Measurements from ENCODE around the gene SLC13A5. TPM values are rescaled to one million over a fixed set of nuclear protein-coding genes. Genes with fewer than 3 reads are reported as not detected.

The SLC13A5 gene
- total RNA-seq, 2 experiments from 2014 or later, result not detected

GRCh38 chr17:6724009-6724408, 10.8 kb upstream of the SLC13A5 start:
- H3K27ac Mint-ChIP-seq, result no peak overlapping the region

GRCh38 chr17:6721744-6722143, 8.6 kb upstream of the SLC13A5 start:
- Mint-ChIP-seq H3K27ac (no peak overlapping the region), H3K4me3 (no peak overlapping the region), H3K9me3 (no peaks in the 10 kb centered on the region), H3K27me3 (peaks cover 79% of the 10 kb centered on the region), H3K36me3 (ENCODE audit: low read depth) (no peaks in the 10 kb centered on the region), H3K4me1 (ENCODE audit: low read depth) (no peaks in the 10 kb centered on the region)
- TF ChIP-seq CTCF (IDR thresholded peaks at IDR 0.05), result no peak
- Histone ChIP-seq H3K4me3 (ENCODE audit: low read length) (no peak overlapping the region), H3K9me3 (ENCODE audit: control insufficient read depth in 1 of 2, insufficient read depth in 1 of 2, low read length in 2 of 2) (no peaks in the 10 kb centered on the region), H3K27me3 (ENCODE audit: control insufficient read depth in 1 of 2, insufficient read depth in 2 of 2, low read length in 2 of 2) (peaks cover 10 to 12% of the 10 kb centered on the region in 2 experiments), H3K27ac (ENCODE audit: low read depth in 1 of 2, low read length in 2 of 2) (no peak overlapping the region), H3K4me1 (ENCODE audit: insufficient read depth, low read length) (no peaks in the 10 kb centered on the region), H3K36me3 (ENCODE audit: insufficient read depth, low read length) (no peaks in the 10 kb centered on the region)
- intact Hi-C loops (cut with DNase I, micrococcal nuclease), result loop anchor here in 1 of 2 experiments (10.0 kb wide), 1 partner anchor 237 kb away; no protein-coding TSS in a partner anchor
- no peak for ATAC-seq (ENCODE audit: poor library complexity)
- no peak for DNase-seq
- ChIA-PET CTCF (no interaction called here), POLR2A (no interaction called here)

More at GRCh38 chr17:6724009-6724408, 10.8 kb upstream of the SLC13A5 start:
- H3K36me3 Mint-ChIP-seq (ENCODE audit: low read depth), result no peaks in the 10 kb centered on the region
- no peaks in the 10 kb centered on the region for H3K9me3 Mint-ChIP-seq
- Histone ChIP-seq H3K27ac (ENCODE audit: low read depth in 1 of 2, low read length in 2 of 2) (no peak overlapping the region), H3K4me3 (ENCODE audit: low read length) (no peak overlapping the region), H3K36me3 (ENCODE audit: insufficient read depth, low read length) (no peaks in the 10 kb centered on the region), H3K4me1 (ENCODE audit: insufficient read depth, low read length) (no peaks in the 10 kb centered on the region), H3K9me3 (ENCODE audit: control insufficient read depth in 1 of 2, insufficient read depth in 1 of 2, low read length in 2 of 2) (no peaks in the 10 kb centered on the region), H3K27me3 (ENCODE audit: control insufficient read depth in 1 of 2, insufficient read depth in 2 of 2, low read length in 2 of 2) (peaks cover 12% of the 10 kb centered on the region in 2 experiments)
- CTCF ChIA-PET, result no interaction called here
- no peak for TF ChIP-seq CTCF (IDR thresholded peaks at IDR 0.05)
- no peak for DNase-seq
- no peaks in the 10 kb centered on the region for H3K4me1 Mint-ChIP-seq (ENCODE audit: low read depth)
- no peak for ATAC-seq (ENCODE audit: poor library complexity)
- intact Hi-C loops (cut with DNase I, micrococcal nuclease), result loop anchor here in 1 of 2 experiments (10.0 kb wide), 1 partner anchor 239 kb away; no protein-coding TSS in a partner anchor
- POLR2A ChIA-PET, result no interaction called here
- peaks cover 68% of the 10 kb centered on the region for H3K27me3 Mint-ChIP-seq
- no peak overlapping the region for H3K4me3 Mint-ChIP-seq

- Mint-ChIP-seq H3K9me3 (no peaks in the 10 kb centered on the region), H3K36me3 (ENCODE audit: low read depth) (no peaks in the 10 kb centered on the region), H3K4me1 (ENCODE audit: low read depth) (peaks cover 14% of the 10 kb centered on the region), H3K27me3 (peaks cover 86% of the 10 kb centered on the region), H3K4me3 (no peak overlapping the region), H3K27ac (no peak overlapping the region)
- ATAC-seq (ENCODE audit: poor library complexity), result no peak
- no peak for DNase-seq
- H3K9me3 ChIP-seq (ENCODE audit: control insufficient read depth in 1 of 2, insufficient read depth in 1 of 2, low read length in 2 of 2), result peaks cover 0 to 17% of the 10 kb centered on the region in 2 experiments
- ChIA-PET POLR2A (no interaction called here), CTCF (interaction anchor here (0.6 kb wide), 1 partner anchor 1655 kb away, joined by 3 read pairs; no protein-coding TSS in a partner anchor)
- intact Hi-C loops (cut with DNase I, micrococcal nuclease), result no loop called here
- no peaks in the 10 kb centered on the region for H3K36me3 ChIP-seq (ENCODE audit: insufficient read depth, low read length)
- no peak overlapping the region for H3K4me3 ChIP-seq (ENCODE audit: low read length)
- H3K27me3 ChIP-seq (ENCODE audit: control insufficient read depth in 1 of 2, insufficient read depth in 2 of 2, low read length in 2 of 2), result peaks cover 28% of the 10 kb centered on the region in 2 experiments
- peaks cover 11% of the 10 kb centered on the region for H3K4me1 ChIP-seq (ENCODE audit: insufficient read depth, low read length)
- H3K27ac ChIP-seq (ENCODE audit: low read depth in 1 of 2, low read length in 2 of 2), result no peak overlapping the region
- TF ChIP-seq CTCF (IDR thresholded peaks at IDR 0.05), result no peak
These were observed 3.6 kb upstream of the SLC13A5 start for GRCh38 chr17:6716736-6717135.
